ENCODE measurements around the gene LGALS9.
"Not testable (repeated sequence)": the region's sequence is repeated elsewhere in the genome, so short reads cannot be mapped to it uniquely, and the experiment has no call there.

- not testable (repeated sequence) for TF ChIP-seq EZH2 (IDR thresholded peaks at IDR 0.05; ENCODE audit: insufficient read depth, poor library complexity, severe bottlenecking); EZH2phosphoT487 (IDR thresholded peaks at IDR 0.05; ENCODE audit: insufficient read depth, low read depth)
Observed at GRCh38 chr17:27638415-27638914, 7.5 kb downstream of the LGALS9 start.
